ENCODE data around the gene CCNH. TPM values are rescaled to one million over a fixed set of nuclear protein-coding genes. Genes with fewer than 3 reads are reported as not detected.

CCNH gene
- 95.1 TPM for total RNA-seq

DNA sequence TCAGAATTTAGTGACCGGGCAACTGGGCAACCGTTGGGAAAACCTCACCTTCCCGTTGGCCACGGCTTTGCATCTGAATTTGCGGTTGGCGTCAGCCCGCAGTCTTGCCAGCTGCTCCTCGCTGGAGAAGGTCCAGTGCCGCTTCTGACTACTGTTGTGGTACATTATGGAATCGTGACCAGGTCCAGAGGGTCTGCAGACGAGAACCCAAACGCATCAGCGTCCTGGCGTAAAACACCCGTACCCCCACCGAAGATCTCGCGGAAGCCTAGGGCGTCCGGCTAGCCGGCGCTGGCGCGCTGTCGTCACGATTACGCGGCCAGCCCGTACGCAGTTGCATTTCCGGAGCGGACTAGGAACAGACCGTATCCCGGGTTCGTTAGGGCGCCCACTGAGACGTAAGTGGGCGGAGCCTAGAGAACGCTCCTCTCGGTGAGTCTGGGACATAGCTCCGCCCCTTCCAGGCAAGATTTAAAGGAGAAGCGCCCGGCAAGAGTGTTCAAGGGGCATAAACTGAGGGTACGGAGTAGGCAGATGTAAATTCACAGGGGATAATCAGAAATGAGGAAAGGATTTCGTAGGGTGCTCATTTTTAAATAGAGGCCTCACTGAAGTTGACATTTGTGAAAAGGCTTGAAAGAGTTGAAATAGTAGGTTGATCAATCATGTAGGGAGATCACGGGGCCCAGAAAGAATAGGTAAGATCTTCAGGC is at the start of gene CCNH:
CCNH (minus strand) TSS at position 301 of the 713 bp plus-strand sequence; CDS start at position 165, 136 bp downstream.
- peak; percentile 90 to 99 (median 98) for DNase-seq (ENCODE audit: low read depth in 2 of 3, low spot score in 2 of 3)

DNA sequence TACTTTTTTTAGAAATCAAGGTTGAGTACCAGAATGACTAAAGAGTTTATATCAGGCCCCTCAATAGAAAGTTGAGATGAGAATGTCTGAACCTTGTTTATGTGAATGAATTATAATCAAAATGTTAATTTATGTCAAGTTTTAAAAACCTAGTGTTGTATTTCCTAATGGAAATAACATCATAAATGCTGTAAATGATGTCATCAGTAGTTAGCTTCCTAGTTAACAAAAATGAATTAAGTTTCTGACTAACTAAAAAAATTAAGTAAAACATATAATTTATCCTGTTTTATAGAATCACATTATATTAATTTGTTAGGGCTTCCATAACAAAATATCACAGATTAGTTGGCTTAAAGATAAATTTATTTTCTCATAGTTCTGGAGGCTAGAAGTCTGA is 45.0 kb upstream of the CCNH start:
- DNase-seq (ENCODE audit: low read depth in 2 of 3, low spot score in 2 of 3): no peak

DNA sequence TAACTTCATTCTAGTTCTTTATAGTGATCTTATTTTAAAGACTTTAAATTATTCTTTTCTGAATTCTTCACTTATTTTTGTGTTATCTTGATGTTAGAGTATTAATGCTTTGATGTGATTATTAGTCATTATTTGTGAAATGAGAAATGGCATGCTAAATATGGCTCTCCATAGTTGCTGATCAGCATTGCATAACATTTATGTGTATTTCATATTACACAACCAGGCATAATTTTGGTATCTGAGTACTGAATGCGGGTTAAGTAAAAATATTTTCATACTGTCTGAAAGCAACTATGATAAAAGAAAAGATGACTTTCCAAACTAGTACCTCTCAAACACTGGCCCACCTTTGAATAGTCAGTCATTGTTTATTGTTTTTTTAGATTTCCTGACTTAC is 41.1 kb upstream of the CCNH start:
- no peak for DNase-seq (ENCODE audit: low read depth in 2 of 3, low spot score in 2 of 3)

DNA sequence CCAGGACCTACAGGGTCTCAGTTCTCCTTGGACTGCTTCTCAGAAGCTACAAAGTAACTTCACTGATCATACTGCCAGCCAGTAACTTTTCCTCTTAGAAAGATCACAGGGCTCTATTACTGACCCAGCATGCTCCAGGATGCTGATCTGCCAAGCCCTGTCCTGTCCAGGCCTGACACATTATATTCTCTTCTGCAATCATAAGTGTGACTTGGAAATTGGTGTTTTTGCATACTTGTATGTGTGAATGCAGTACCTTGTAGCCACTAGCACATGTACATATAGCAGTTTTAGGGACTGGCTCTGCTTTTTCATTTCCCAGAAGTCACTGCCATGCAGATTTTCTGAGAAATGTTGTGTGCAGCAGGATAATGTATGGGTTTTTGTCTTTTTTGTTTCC is 40.1 kb upstream of the CCNH start:
- no peak for DNase-seq (ENCODE audit: low read depth in 2 of 3, low spot score in 2 of 3)

DNA sequence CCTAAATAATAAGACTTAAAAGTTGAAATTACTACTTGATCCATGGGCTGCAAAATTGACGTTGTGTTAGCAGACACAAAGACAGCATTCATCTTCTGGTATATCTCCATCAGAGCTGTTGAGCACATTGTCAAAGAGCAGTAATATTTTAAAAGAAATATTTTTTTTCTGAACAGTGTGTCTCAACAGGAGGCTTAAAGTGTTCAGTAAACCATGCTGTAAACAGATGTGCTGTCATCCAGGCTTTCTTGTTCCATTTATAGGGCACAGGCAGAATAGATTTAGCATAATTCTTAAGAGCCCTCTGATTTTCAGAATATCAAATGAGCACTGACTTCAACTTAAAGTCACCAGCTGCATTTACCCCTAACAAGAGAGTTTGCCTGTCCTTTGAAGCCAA is 29.7 kb upstream of the CCNH start:
- no peak for DNase-seq (ENCODE audit: low read depth in 2 of 3, low spot score in 2 of 3)

DNA sequence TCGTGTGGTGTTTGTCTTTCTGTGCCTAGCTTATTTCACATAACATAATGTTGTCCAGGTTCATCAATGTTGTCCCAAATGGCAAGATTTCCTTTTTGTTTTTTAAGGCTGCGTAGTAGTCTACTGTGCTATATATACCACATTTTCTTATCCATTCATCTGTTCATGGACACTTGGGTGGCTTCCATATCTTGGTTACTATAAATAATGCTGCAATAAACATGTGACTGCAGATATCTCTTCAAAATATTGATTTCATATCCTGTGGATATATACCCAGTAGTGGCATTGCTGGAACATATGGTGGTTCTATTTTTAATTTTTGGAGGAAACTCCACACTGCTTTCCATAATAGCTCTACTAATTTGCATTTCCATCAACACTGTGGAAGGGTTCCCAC is 25.5 kb upstream of the CCNH start:
- no peak for DNase-seq (ENCODE audit: low read depth in 2 of 3, low spot score in 2 of 3)

DNA sequence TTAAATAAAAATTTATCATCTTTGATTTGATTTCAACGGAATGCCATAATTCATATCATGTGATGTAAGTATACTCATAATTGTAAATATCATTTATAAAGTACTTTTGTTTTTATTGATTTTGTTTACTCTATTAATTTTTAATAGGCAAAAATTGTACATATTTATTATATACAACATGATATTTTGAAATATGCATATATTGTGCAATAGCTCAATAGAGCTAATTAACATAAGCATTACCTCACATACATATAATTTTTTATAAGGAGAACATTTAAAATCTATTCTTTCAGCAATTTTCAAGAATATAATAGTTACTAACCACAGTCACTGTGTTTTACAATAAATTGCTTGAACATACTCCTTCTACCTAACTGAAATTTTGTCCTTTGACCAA is 25.0 kb upstream of the CCNH start:
- DNase-seq (ENCODE audit: low read depth in 2 of 3, low spot score in 2 of 3): no peak

DNA sequence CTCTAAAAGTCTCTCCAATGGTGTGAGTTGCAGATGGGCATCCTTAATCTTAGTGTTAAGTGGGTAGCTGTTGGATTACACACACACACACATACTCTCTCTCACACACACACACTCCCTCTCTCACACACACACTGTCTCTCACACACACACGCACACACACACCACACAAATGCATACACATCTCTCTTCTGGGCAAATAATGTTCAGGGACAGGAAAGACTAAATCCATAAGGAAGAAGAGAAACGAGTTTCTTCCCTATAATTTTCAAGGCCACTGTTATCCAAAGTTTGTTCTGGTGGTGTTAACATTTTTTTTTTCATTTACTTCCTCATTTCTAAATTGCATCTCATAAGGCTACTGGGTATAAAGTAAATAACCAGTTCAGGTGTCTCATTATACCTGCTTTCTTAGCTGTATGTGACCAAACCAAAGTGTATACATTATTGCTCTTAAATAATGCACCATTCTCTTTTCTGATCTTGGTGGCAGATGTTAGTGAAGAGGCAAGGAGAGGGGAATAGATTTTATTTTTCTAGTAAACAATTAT is 22.5 kb upstream of the CCNH start:
- DNase-seq (ENCODE audit: low read depth in 2 of 3, low spot score in 2 of 3): no peak

DNA sequence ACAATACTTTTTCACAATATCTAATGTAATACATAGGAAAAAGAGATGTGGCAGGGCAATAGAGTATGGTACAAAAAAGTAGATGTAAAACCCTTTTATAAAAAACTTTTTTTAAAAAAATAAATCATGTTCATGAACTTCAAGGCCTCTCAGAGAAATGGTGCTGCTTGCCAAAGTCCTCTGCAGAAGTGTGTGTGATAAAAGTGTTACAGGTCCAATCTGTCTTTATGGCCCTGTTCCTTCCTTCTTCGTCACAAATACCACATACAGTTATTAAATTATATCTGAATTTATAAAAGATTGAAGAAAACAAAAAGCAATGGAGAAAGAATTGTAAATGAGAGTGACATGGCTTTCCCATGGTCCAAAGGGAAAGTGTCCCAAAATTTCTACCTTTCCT is 21.7 kb upstream of the CCNH start:
- no peak for DNase-seq (ENCODE audit: low read depth in 2 of 3, low spot score in 2 of 3)

DNA sequence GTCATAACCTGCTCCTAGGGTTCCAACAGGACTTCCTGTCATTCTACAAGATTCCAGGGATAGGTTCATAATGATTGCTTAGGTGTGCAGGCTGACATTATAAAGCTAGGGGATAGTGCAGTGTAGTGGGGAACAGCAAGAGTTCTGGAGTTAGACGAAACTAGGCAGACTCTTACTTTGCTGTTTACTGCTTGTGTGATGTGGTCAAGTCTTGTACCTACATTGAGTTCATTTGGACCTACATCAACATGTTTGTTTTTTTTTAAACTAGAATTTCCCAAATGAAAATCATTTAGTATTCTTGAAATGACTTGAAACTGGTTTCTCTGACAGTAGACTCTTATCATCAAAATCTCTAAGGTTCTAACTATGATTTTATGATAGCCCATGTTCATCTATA is 21.2 kb upstream of the CCNH start:
- no peak for DNase-seq (ENCODE audit: low read depth in 2 of 3, low spot score in 2 of 3)

DNA sequence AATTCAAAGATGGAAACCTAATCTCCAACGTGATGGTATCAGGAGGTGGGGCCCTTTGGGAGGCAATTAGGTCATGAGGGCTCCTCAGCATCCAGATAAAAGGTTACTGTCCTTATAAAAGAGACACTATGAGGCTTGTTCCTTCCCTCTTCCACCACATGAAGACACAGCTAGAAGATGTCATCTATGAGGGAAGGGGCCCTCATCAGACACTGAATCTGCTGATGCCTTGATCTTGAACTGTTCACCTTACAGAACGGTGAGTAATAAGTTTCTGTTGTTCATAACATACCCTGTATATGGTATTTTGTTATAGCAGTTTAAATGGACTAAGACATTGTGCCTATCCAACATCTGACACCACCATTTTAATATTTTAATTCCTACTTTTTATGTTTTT is 19.7 kb upstream of the CCNH start:
- no peak for DNase-seq (ENCODE audit: low read depth in 2 of 3, low spot score in 2 of 3)

DNA sequence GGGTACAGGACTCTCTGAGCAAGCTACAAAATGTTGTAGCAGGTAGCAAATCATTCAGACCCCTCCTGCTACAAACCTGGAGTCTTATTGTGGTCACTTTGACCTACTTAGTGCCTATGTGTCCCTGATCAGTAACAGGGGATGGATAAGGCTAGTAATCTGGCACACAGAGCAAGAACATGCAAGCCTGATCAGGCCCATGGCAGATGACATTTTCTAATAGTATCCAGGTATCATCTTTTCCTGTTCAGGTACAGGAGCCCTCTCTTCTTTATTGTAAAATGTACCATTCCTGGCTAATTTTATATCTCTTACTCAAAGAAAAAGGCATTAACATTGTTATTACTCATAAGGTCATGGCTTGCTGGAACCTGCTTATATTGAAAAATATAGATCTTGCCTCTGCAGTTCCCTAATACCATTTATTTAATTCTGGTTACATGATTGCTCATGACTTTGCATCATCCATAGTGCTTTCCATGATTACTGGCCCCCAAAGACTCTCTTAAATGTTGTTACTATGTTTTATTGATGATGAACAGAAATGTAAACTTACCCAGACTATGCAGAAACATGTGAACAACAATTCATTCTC is 18.2 kb upstream of the CCNH start:
- no peak for DNase-seq (ENCODE audit: low read depth in 2 of 3, low spot score in 2 of 3)

DNA sequence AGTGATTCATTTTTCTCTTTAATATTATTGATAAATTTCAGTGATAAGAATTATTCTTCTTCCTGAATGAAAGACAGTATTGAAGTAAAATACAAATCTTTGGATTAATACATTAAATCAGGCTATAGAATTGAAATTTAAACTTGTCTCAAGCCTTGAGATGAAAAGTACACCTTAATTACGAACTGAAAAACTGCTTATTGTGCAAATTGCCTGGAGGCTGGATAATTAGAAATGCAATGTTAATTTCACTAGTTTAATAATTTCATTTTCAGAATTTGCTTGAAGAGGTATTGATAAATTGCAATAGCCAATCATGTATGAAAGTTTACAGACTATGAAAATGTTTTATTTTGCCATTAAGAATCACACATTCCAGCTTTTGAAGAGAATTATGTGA is 11.0 kb upstream of the CCNH start:
- DNase-seq (ENCODE audit: low read depth in 2 of 3, low spot score in 2 of 3): no peak

DNA sequence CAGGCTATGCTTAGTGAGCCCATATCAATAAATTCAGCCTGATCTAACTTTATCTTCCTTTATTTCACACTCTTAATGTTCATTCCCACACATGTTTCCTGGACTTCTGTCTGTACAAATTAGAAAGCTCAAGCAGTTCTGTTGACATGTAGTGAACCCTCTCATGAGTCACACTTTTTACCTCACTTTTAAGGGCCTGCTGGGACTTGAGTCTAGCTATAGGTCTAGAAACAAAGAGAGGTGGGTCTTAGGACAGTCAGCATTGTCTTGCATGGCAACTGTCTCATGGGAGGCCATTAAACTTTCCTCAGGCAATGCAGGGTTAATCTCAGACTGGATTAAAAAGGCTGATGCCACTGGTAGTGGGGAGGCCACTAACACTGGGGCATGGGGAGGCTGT is 8.6 kb upstream of the CCNH start:
- no peak for DNase-seq (ENCODE audit: low read depth in 2 of 3, low spot score in 2 of 3)

DNA sequence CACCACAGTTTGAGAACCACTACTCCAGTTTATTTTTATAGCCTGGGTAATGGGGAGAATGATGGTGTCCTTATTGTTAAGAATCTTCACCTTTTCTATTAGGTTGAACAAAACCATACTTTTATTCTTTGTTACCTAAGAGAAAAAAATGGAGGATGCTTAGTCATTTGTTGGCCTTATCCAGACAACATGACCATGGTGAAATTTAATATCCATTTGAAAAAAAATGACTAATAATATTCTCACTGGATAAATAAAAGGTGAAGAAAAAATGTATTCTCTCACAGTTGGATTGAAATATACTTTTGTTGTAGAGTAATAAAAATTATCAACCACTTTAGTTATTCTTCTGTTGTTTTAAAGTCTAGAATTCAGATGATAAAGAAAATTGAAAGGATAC is 5.8 kb upstream of the CCNH start:
- no peak for DNase-seq (ENCODE audit: low read depth in 2 of 3, low spot score in 2 of 3)

DNA sequence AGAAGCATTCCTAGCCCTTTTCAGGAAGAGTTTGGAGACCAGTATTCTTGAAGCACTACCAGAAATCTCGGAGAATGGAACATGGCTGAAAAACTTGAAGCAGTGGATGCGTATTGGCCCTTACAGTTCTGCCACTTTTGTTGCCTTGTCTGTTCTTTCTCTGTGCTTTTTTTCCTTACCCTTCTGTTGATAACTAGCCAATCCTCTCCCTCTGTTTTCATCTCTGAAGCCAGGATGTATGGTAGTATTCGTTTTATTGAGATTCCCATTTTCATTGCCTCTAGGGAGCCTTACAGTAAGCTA is 564 bp upstream of the CCNH start:
- DNase-seq (ENCODE audit: low read depth in 2 of 3, low spot score in 2 of 3): peak in 1 of 3 donors; percentile 27

DNA sequence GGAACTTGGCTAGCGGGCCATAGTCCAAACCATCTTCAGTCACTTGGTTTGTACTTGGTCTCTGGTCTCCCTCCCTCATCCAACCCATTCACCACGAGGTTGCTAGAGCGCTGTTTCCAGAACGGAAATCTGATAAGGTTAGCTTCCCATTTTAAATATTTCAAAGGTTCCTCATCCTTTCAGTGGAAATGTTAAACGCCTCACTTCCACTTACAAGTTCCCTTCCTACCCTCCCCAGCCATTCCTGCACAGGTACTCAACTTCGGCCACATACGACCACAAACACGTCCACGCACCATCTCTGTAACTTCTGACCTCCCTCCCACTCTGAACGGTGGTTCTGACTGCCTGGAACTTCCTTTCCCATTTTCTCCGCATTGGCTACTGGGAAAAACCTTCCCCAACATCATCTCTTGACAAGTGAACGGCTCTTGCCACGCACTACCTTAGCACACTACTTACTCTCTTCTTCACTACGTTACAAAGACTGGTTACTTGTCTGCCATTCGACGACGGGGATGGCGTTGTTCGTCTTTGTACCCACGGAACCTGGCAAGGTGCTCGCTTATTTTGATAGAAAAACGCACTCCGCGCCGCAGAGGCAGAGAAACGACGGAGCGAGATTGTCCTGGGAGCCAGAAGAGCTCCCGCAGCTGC is 629 bp downstream of the CCNH start:
- DNase-seq (ENCODE audit: low read depth in 2 of 3, low spot score in 2 of 3): peak; percentile 25 to 59 (median 41)

DNA sequence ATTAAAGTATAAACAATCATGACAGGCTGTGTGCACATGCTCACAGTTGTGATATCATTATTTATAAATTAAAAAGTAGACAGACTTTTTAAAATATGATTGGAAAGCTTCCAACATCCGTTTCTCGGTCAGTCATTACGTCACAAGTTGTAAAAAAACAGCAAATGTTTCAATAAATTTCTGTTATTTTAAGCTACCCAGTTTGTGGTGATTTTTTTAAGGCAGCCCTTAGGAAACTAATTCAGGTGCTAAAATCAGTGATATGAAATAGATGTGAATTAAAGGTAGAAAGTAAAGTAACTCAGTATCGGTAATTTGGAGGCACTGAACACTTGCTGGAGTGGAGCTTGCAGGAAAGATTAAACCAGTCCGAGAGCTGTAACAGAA is 1.2 kb downstream of the CCNH start:
- DNase-seq (ENCODE audit: low read depth in 2 of 3, low spot score in 2 of 3): peak in 2 of 3 donors; percentile 8 to 30

DNA sequence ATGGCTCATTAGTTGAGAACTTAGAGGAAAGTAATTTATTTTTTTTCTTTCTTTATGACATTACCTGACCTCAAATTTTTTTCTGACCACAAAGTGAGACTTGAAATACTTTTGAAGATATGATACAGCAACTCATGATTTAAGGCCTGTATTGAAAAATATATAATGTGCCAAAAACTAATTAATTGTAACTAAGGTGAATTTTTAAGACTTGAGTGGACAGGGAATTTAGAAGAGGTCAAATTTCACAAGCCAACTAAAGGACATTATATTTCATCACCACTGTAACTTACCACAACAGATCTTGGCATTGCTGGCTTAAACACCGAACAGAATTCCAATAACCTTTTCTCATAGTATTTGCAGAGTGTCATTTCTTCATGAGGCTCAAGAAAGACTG is 1.8 kb downstream of the CCNH start:
- no peak for DNase-seq (ENCODE audit: low read depth in 2 of 3, low spot score in 2 of 3)

DNA sequence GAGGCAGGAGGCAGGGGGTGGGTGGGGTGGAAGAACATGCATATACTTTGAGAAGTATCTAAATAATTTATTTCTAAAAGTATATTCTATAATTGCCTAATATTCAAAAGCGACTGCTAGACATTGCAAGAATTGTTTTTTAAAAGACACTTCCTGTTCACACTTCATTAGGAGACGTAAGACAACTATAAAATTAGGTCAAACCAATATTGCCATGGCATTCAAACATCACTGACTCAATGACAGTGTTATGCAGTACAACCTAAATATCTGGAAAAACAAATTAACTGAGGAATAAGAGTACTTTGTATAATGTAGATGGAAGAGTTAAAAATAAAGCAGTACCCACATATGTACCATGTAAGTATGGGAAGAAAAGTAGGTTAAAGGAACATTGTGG is 4.5 kb downstream of the CCNH start:
- DNase-seq (ENCODE audit: low read depth in 2 of 3, low spot score in 2 of 3): no peak

DNA sequence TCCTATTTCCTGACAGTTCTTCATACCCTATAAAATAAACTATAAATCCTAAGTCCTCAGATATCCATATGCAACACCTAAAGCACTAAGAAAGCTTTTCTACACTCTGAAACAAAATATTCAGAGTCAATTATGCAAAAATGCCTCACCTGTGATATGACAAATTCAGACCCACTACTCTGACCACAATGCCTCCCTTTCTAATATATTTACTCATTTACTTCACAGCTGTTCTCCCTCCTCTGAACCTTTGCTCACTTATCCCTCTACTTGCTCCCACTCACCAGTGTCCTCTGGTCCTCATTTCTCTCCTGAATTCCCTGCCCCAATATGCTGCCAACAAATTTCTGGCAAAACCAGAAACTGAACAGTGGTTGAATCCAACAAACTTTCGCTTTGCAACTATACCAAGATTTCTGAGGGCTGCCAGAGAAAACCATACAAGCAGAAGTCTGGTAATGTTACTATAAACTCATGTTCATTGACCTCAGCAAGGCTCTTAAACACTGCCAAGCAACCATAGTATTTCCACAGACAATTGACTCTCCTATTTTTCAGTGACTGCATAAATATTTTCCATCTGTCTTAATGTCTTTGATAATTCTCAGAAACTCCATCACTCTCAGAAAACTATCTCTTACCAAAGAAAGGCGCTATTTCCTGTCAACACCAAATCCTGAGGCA is 7.1 kb downstream of the CCNH start:
- no peak for DNase-seq (ENCODE audit: low read depth in 2 of 3, low spot score in 2 of 3)

DNA sequence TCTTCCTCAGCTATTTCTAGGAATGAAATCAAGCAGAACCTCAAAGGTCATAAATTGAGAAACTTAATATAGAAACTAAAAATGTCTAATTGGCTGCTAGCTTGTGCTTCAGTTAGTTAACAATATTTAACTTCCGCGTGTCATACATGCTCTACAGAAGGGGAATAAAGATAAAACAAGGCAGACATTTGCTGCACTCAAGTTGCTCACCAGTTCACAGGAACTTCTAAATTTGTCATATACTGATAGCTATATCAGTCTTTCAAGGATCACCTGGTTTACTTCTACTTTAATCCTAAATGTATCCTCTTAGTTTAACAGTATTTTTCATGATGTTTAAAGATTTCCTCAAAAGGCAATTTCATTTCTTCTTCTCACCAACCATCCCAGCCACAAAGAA is 8.4 kb downstream of the CCNH start:
- DNase-seq (ENCODE audit: low read depth in 2 of 3, low spot score in 2 of 3): no peak
